ENCODE data around the gene ALKBH4. TPM values are rescaled to one million over a fixed set of nuclear protein-coding genes. Genes with fewer than 3 reads are reported as not detected.

ALKBH4 gene
- total RNA-seq, 1 donor from 2014 or later: 8.9 TPM

DNA sequence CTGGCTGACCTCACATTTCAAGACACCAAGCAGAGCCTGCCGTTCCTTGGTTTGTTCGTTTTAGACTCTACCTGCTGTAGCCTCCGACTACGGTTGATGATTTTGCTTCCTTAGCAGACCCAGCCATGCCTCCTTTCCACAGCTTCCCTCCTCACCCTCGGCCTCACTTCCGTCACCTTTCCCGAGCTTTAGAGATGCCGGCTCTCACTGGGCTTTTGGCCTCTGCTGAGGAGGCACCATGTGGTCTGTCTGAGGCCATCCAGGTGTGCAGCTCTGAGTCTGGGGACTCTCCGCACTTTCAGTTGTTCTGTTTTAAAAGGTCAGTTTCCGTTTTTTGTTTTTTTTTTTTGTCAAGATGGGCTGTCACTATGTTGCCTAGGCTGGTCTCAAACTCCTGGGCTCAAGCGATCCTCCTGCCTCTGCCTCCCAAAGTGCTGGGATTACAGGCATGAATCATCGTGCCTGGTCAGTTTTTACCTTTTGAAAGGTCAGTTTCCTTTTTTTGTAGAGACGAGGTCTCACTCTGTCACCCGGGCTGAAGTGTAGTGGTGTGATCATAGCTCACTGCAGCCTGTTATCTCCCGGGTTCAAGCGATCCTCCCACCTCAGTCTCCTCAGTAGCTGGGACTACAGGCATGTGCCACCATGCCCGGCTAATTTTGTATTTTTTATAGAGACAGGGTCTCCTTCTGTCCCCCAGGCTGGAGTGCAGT is 19.5 kb downstream of the ALKBH4 start:
- no peaks in the 10 kb centered on the region for H3K27me3 Mint-ChIP-seq (ENCODE audit: low read depth)
- H3K4me3 Mint-ChIP-seq (ENCODE audit: low read depth): no peak overlapping the region
- no peaks in the 10 kb centered on the region for H3K9me3 Mint-ChIP-seq
- H3K4me1 Mint-ChIP-seq (ENCODE audit: low read depth): no peaks in the 10 kb centered on the region
- intact Hi-C loops (cut with micrococcal nuclease): no loop called here
- H3K36me3 Mint-ChIP-seq (ENCODE audit: low read depth): peaks cover 35% of the 10 kb centered on the region
- DNase-seq (ENCODE audit: low spot score): no peak
- H3K27ac Mint-ChIP-seq: no peak overlapping the region

DNA sequence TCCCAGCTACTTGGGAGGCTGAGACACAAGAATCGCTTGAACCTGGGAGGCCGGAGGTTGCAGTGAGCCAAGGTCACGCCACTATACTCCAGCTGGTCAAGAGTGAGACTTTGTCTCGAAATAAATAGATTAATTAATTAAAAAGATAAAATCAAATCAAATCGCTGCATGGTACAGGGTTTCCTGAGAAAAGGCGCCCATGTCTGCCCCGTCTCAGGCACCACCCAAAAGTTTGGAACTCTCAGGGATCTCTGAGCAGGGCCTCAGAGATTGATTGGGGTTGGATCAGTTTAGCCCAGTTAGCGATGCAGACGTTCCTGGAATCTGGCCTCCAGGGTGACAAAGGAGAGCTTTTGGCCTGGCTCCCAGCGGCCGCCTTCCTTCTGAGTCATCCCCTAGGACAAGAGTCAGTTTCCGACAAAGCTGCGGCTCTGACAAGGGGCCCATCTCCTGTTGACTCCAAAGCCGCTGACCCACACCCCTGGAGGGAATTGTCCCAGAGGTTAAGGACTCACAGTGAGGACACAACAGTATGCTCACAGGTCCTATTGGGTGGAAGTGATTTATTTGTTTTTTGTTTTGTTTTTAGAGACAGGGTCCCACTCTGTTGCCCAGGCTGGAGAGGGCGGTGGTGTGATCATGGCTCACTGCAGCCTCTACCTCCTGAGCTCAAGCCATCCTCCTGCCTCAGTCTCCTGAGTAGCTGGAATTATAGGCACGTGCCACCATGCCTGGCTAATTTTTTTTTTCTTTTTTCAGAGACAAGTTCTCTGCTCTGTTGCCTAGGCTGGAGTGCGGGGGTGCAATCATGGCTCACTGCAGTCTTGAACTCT is 24.5 kb downstream of the ALKBH4 start:
- H3K27ac Mint-ChIP-seq: no peak overlapping the region
- intact Hi-C loops (cut with micrococcal nuclease): no loop called here
- H3K4me3 Mint-ChIP-seq (ENCODE audit: low read depth): no peak overlapping the region
- no peak for DNase-seq (ENCODE audit: low spot score)
- H3K9me3 Mint-ChIP-seq: no peaks in the 10 kb centered on the region
- peaks cover 34% of the 10 kb centered on the region for H3K36me3 Mint-ChIP-seq (ENCODE audit: low read depth)
- H3K4me1 Mint-ChIP-seq (ENCODE audit: low read depth): no peaks in the 10 kb centered on the region
- H3K27me3 Mint-ChIP-seq (ENCODE audit: low read depth): no peaks in the 10 kb centered on the region

- Mint-ChIP-seq H3K36me3 (ENCODE audit: low read depth) (peaks cover 23% of the 10 kb centered on the region), H3K9me3 (no peaks in the 10 kb centered on the region), H3K27ac (no peak overlapping the region), H3K4me3 (ENCODE audit: low read depth) (no peak overlapping the region), H3K27me3 (ENCODE audit: low read depth) (no peaks in the 10 kb centered on the region), H3K4me1 (ENCODE audit: low read depth) (peaks cover 18% of the 10 kb centered on the region)
- DNase-seq (ENCODE audit: low spot score): no peak
- intact Hi-C loops (cut with micrococcal nuclease): no loop called here
Observed at GRCh38 chr7:102436118-102436517, 28.5 kb downstream of the ALKBH4 start.

- intact Hi-C loops (cut with micrococcal nuclease): loop anchor here (1.0 kb wide), 1 partner anchor 8 kb away; no protein-coding TSS in a partner anchor
- H3K4me1 Mint-ChIP-seq (ENCODE audit: low read depth): peaks cover 33% of the 10 kb centered on the region
- H3K9me3 Mint-ChIP-seq: no peaks in the 10 kb centered on the region
- peak overlapping the region; percentile 93 for H3K4me3 Mint-ChIP-seq (ENCODE audit: low read depth)
- H3K27me3 Mint-ChIP-seq (ENCODE audit: low read depth): no peaks in the 10 kb centered on the region
- no peak for DNase-seq (ENCODE audit: low spot score)
- peaks cover 22% of the 10 kb centered on the region for H3K36me3 Mint-ChIP-seq (ENCODE audit: low read depth)
- peak overlapping the region; percentile 81 for H3K27ac Mint-ChIP-seq
Observed at GRCh38 chr7:102434039-102434486, 30.6 kb downstream of the ALKBH4 start.

- Mint-ChIP-seq H3K27ac (peak within 1 kb of the TSS; percentile 89), H3K4me3 (ENCODE audit: low read depth) (peak within 1 kb of the TSS; percentile 93), H3K4me1 (ENCODE audit: low read depth) (peaks cover 34% of the 10 kb centered on the region), H3K36me3 (ENCODE audit: low read depth) (peaks cover 22% of the 10 kb centered on the region), H3K9me3 (no peaks in the 10 kb centered on the region), H3K27me3 (ENCODE audit: low read depth) (no peaks in the 10 kb centered on the region)
- peak; percentile 78 for DNase-seq (ENCODE audit: low spot score)
- intact Hi-C loops (cut with micrococcal nuclease): loop anchor here (1.0 kb wide), 2 partner anchors 7 to 31 kb away; partner anchors contain the start of genes ALKBH4 and LRWD1
Observed at GRCh38 chr7:102433219-102434038, 31.2 kb downstream of the ALKBH4 start, which contains the start of gene ORAI2. TSS of gene ORAI2 (plus strand) at chr7:102433575. CDS start at chr7:102438957, 5,382 bp downstream.

GRCh38 chr7:102432442-102433218 is 32.0 kb downstream of the ALKBH4 start:
- DNase-seq (ENCODE audit: low spot score): no peak

GRCh38 chr7:102431617-102432298 is 32.9 kb downstream of the ALKBH4 start:
- Mint-ChIP-seq H3K4me3 (ENCODE audit: low read depth) (peak overlapping the region; percentile 72), H3K27ac (peak overlapping the region; percentile 89), H3K4me1 (ENCODE audit: low read depth) (peaks cover 43% of the 10 kb centered on the region), H3K36me3 (ENCODE audit: low read depth) (peaks cover 26% of the 10 kb centered on the region), H3K9me3 (no peaks in the 10 kb centered on the region), H3K27me3 (ENCODE audit: low read depth) (no peaks in the 10 kb centered on the region)
- DNase-seq (ENCODE audit: low spot score): peak; percentile 55
- intact Hi-C loops (cut with micrococcal nuclease): loop anchor here (2.0 kb wide), 1 partner anchor 17 kb away; no protein-coding TSS in a partner anchor

More at GRCh38 chr7:102432442-102433218, 32.0 kb downstream of the ALKBH4 start:
- intact Hi-C loops (cut with micrococcal nuclease): loop anchor here (1.0 kb wide), 1 partner anchor 32 kb away; the partner anchor contains the start of genes ALKBH4 and LRWD1
- peaks cover 26% of the 10 kb centered on the region for H3K36me3 Mint-ChIP-seq (ENCODE audit: low read depth)
- no peaks in the 10 kb centered on the region for H3K27me3 Mint-ChIP-seq (ENCODE audit: low read depth)
- H3K9me3 Mint-ChIP-seq: no peaks in the 10 kb centered on the region
- H3K4me3 Mint-ChIP-seq (ENCODE audit: low read depth): peak overlapping the region; percentile 72
- H3K4me1 Mint-ChIP-seq (ENCODE audit: low read depth): peaks cover 39% of the 10 kb centered on the region
- H3K27ac Mint-ChIP-seq: peak overlapping the region; percentile 89

- Mint-ChIP-seq H3K4me3 (ENCODE audit: low read depth) (no peak overlapping the region), H3K9me3 (no peaks in the 10 kb centered on the region)
- no peak for DNase-seq (ENCODE audit: low spot score)
Observed at GRCh38 chr7:102429141-102429899, 35.3 kb downstream of the ALKBH4 start.

GRCh38 chr7:102427019-102427405 is 37.7 kb downstream of the ALKBH4 start:
- no peak for DNase-seq (ENCODE audit: low spot score)
- intact Hi-C loops (cut with micrococcal nuclease): no loop called here
- Mint-ChIP-seq H3K27ac (peak overlapping the region; percentile 100), H3K27me3 (ENCODE audit: low read depth) (no peaks in the 10 kb centered on the region), H3K4me3 (ENCODE audit: low read depth) (peak overlapping the region; percentile 68), H3K36me3 (ENCODE audit: low read depth) (peaks cover 45% of the 10 kb centered on the region), H3K4me1 (ENCODE audit: low read depth) (peaks cover 63% of the 10 kb centered on the region), H3K9me3 (no peaks in the 10 kb centered on the region)

More at GRCh38 chr7:102429141-102429899, 35.3 kb downstream of the ALKBH4 start:
- intact Hi-C loops (cut with micrococcal nuclease): no loop called here
- peak overlapping the region; percentile 55 for H3K27ac Mint-ChIP-seq
- peaks cover 62% of the 10 kb centered on the region for H3K4me1 Mint-ChIP-seq (ENCODE audit: low read depth)
- H3K36me3 Mint-ChIP-seq (ENCODE audit: low read depth): peaks cover 40% of the 10 kb centered on the region
- no peaks in the 10 kb centered on the region for H3K27me3 Mint-ChIP-seq (ENCODE audit: low read depth)

GRCh38 chr7:102426268-102427018 is 38.2 kb downstream of the ALKBH4 start:
- Mint-ChIP-seq H3K27me3 (ENCODE audit: low read depth) (no peaks in the 10 kb centered on the region), H3K9me3 (no peaks in the 10 kb centered on the region), H3K4me3 (ENCODE audit: low read depth) (peak overlapping the region; percentile 68), H3K27ac (peak overlapping the region; percentile 100), H3K4me1 (ENCODE audit: low read depth) (peaks cover 57% of the 10 kb centered on the region), H3K36me3 (ENCODE audit: low read depth) (peaks cover 49% of the 10 kb centered on the region)
- intact Hi-C loops (cut with micrococcal nuclease): loop anchor here (1.0 kb wide), 3 partner anchors 8 to 38 kb away; partner anchors contain the start of genes ALKBH4 and LRWD1
- DNase-seq (ENCODE audit: low spot score): peak; percentile 76
